ENCODE data around the gene RAB4A.

The RAB4A gene

GRCh38 chr1:229270547-229271447 lies at the start of gene RAB4A:
RAB4A (plus strand) TSS chr1:229271111; CDS start chr1:229271340, 229 bp downstream.
- peak; percentile 50 to 55 for DNase-seq (ENCODE audit: low read depth in 2 of 2)

GRCh38 chr1:229222081-229222480 lies 48.8 kb upstream of the RAB4A start:
- DNase-seq (ENCODE audit: low read depth in 2 of 2), result no peak

GRCh38 chr1:229223498-229223897 lies 47.4 kb upstream of the RAB4A start:
- DNase-seq (ENCODE audit: low read depth in 2 of 2), result no peak

- DNase-seq (ENCODE audit: low read depth in 2 of 2), result no peak
Measured at GRCh38 chr1:229224308-229224707, 46.6 kb upstream of the RAB4A start.

- DNase-seq (ENCODE audit: low read depth in 2 of 2), result no peak
Measured at GRCh38 chr1:229225331-229225782, 45.6 kb upstream of the RAB4A start.

- no peak for DNase-seq (ENCODE audit: low read depth in 2 of 2)
Measured at GRCh38 chr1:229226796-229227195, 44.1 kb upstream of the RAB4A start.

GRCh38 chr1:229227298-229227919 lies 43.5 kb upstream of the RAB4A start:
- peak; percentile 73 to 76 for DNase-seq (ENCODE audit: low read depth in 2 of 2)

GRCh38 chr1:229228522-229228921 lies 42.4 kb upstream of the RAB4A start:
- DNase-seq (ENCODE audit: low read depth in 2 of 2), result no peak

GRCh38 chr1:229229137-229229720 lies 41.7 kb upstream of the RAB4A start:
- DNase-seq (ENCODE audit: low read depth in 2 of 2), result no peak

GRCh38 chr1:229229721-229230139 lies 41.2 kb upstream of the RAB4A start:
- no peak for DNase-seq (ENCODE audit: low read depth in 2 of 2)

GRCh38 chr1:229230140-229230892 lies 40.6 kb upstream of the RAB4A start:
- DNase-seq (ENCODE audit: low read depth in 2 of 2), result no peak

- DNase-seq (ENCODE audit: low read depth in 2 of 2), result no peak
Measured at GRCh38 chr1:229230893-229231753, 39.8 kb upstream of the RAB4A start.

- DNase-seq (ENCODE audit: low read depth in 2 of 2), result no peak
Measured at GRCh38 chr1:229231754-229232119, 39.2 kb upstream of the RAB4A start.

GRCh38 chr1:229234870-229235472 lies 35.9 kb upstream of the RAB4A start:
- DNase-seq (ENCODE audit: low read depth in 2 of 2), result no peak

- no peak for DNase-seq (ENCODE audit: low read depth in 2 of 2)
Measured at GRCh38 chr1:229237320-229237719, 33.6 kb upstream of the RAB4A start.

- no peak for DNase-seq (ENCODE audit: low read depth in 2 of 2)
Measured at GRCh38 chr1:229238231-229238630, 32.7 kb upstream of the RAB4A start.

GRCh38 chr1:229238674-229239415 lies 32.1 kb upstream of the RAB4A start:
- no peak for DNase-seq (ENCODE audit: low read depth in 2 of 2)

- DNase-seq (ENCODE audit: low read depth in 2 of 2), result no peak
Measured at GRCh38 chr1:229240532-229240931, 30.4 kb upstream of the RAB4A start.

GRCh38 chr1:229241390-229241789 lies 29.5 kb upstream of the RAB4A start:
- DNase-seq (ENCODE audit: low read depth in 2 of 2), result no peak

- no peak for DNase-seq (ENCODE audit: low read depth in 2 of 2)
Measured at GRCh38 chr1:229243638-229244037, 27.3 kb upstream of the RAB4A start.

Measured in activated CD4-positive, alpha-beta T cell treated with anti-CD3 and anti-CD28 coated beads for 24 hours (primary cell).